ENCODE measurements around the gene TOE1.
"Not testable (repeated sequence)": the region's sequence is repeated elsewhere in the genome, so short reads cannot be mapped to it uniquely, and the experiment has no call there.

TOE1 gene

DNA sequence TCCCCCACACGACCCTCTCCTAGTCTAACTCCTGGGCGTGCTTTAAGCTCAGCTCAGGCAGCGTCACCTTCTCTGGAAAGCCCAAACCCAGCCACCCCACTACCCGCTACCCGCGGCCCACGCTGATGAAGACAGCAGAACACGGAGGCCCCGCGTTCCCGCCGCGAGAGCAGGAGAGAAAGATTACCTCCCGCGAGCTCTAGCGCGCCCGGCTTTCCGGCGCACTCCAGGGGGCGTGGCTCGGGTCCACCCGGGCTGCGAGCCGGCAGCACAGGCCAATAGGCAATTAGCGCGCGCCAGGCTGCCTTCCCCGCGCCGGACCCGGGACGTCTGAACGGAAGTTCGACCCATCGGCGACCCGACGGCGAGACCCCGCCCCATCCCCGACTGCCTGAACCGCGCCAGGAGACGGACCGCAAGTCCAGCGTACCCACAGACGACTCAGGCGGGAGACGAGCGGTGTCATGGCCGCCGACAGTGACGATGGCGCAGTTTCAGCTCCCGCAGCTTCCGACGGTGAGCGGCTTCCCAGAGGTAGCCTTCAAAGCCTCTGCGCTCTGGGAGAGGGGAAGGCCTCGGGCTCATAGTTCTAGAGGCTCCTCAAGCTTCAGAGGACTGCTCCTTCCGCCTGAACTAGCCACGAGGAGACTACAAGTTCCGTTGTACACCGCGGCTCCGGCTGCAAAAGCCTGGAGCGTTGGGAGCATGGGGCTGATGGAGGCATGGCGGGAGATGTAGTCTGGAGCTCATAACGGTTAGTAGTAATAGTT, at the start of gene TOE1, which contains the start of gene MUTYH:
TSS of gene TOE1 (plus strand) at position 382 of the 770 bp plus-strand sequence. CDS start at position 465, 83 bp downstream.
TSS of gene MUTYH (minus strand) at position 652 of the 770 bp plus-strand sequence. CDS start 5,935 bp downstream, outside the sequence.
- peak; percentile 95 for DNase-seq

DNA sequence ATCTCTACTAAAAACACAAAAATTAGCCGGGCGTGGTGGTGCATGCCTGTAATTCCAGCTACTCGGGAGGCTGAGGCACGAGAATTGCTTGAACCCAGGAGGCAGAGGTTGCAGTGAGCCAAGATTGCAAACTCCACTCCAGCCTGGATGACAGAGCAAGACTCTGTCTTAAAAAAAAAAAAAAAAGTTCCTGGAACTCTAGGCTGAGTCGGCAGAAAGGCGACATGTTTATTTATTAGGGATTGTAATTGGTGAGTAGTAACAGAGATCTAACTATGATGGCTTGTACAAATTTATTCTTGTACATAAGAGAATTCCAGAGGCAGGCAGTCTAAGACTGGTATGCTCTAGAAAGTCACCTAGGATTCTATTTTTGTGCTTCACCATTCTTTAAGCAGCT, 49.0 kb upstream of the TOE1 start:
- not testable (repeated sequence) for DNase-seq

DNA sequence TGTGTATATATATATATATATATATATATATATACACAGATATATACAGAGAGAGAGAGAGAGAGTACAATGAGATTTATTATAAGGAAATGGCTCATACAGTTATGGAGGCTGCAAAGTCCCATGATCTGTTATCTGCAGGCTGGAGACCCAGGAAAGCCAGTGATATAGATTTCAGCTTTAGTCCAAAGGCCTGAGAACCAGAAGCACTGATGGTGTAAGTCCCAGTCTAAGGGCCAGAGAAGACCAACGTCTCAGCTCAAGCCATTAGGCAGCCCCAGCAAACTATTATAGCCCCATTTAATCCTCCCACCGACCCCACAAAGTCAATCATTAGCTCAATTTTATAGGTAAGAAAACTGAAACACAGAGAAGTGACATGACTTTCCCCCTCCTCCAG, 48.3 kb upstream of the TOE1 start:
- no peak for DNase-seq

DNA sequence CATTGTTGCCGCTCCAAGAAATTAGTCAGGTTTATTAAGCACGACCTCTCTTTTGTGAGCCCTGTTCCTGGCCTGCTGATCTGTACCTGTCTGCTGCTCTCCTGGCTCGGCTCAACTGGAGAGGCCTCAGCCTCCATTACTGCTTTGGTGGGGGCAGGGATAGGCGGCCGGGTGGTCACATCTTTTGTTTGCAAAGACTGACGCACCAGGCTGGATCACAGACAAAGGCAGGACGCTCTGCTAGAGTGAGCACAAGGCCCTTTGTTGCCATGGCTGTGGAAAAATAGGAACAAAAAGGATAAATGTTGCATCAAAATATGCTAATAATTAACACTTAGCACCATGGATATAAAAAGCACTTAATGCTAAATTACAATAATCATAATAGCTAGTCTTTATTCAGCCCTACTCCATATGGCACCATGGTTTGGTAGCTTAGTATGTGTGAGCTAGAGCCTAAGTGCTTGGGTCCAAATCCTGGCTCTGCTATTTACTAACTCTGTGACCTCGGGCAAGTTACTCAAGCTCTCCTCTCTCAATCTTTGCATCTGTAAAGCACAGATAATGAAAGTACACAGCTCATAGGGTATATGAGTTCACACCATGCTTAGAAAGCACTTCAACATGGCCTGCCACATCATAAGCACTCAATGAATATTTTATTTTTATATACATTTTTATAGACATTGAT, 42.2 kb upstream of the TOE1 start:
- no peak for DNase-seq

DNA sequence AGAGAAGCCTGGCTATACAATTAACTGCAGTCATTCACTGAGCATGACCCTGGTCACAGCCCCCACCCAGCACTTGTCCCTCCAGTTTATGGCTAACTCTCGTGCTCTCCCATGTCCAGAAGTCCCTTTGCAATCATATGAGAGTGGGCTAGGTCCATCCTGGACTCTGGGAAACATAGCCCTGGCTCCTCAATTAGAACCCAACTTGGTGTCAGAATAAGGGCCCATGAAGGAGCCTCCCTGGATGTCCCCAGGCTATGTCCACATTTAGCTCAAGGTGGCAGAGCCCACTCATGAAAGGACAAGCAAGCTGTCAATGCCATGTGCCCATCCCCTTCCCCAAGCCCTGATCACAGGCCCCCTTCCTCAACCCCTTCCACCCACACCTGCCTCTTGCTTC, 40.7 kb upstream of the TOE1 start:
- no peak for DNase-seq

DNA sequence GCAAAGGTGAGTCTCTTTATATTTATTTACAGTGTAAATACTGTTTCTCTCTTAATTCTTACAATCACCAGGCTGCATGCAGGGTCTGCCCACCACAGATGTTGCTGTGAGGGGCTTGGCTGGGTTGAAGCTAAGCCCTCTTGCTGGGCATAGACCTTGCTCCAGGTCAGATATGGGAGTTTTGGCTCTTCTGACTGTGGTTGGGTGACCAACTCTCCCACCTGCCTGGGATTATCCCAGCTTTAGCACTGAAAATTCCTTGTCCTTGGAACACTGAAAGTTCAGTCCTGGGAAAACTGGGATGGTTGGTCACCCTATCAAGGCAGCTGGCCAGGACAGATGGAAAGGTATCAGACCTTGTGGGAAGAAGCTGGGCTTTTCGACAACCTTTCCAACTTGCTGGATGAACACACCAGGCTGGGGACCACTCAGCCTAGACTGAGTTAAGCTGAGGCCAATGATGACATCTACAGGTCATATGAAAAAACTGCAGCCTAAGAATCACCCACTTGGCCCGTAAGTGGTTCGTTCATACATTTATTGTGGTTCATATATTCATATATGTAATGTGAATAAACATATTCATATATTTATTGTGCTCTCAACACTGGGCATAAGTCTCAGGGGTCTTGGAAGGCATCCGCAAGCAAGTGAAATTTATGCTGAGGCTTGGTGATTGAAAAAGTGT, 39.8 kb upstream of the TOE1 start:
- DNase-seq, result peak; percentile 38

DNA sequence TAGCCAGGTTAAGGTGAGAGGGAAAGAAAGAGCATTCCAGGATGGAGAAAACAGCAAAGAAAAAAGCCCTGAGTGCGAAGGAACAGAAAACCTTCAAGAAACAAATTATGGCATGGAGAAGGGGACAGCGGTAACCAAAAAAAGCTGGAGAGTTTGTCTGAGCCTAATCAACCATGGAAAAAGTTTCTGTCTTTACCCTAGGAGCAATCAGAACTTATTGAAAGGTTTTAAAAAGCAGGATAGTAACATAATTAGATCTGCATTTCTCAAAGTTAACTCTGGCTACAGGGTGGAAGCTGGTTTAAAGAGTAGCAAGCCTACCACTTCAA, 39.3 kb upstream of the TOE1 start:
- DNase-seq, result no peak

DNA sequence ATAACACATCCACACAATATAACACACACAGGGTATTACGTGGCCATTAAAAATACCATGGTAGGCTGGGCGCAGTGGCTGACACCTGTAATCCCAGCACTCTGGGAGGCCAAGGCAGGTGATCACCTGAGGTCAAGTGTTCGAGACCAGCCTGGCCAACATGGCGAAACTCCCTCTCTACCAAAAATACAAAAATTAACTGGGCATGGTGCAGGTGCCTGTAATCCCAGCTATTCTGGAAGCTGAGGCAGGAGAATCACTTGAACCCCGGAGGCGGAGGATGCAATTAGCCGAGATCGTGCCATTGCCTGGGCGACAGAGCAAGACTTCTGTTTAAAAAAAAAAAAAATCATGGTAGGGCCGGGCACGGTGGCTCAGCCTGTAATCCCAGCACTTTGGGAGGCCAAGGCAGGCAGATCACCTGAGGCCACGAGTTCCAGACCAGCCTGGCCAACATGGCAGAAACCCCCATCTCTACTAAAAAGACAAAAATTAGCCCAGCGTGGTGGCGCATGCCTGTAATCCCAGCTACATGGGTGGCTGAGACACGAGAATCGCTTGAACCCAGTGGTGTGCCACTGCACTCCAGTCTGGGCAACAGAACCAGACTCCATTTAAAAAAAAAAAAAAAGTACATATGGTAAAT, 37.3 kb upstream of the TOE1 start:
- no peak for DNase-seq

DNA sequence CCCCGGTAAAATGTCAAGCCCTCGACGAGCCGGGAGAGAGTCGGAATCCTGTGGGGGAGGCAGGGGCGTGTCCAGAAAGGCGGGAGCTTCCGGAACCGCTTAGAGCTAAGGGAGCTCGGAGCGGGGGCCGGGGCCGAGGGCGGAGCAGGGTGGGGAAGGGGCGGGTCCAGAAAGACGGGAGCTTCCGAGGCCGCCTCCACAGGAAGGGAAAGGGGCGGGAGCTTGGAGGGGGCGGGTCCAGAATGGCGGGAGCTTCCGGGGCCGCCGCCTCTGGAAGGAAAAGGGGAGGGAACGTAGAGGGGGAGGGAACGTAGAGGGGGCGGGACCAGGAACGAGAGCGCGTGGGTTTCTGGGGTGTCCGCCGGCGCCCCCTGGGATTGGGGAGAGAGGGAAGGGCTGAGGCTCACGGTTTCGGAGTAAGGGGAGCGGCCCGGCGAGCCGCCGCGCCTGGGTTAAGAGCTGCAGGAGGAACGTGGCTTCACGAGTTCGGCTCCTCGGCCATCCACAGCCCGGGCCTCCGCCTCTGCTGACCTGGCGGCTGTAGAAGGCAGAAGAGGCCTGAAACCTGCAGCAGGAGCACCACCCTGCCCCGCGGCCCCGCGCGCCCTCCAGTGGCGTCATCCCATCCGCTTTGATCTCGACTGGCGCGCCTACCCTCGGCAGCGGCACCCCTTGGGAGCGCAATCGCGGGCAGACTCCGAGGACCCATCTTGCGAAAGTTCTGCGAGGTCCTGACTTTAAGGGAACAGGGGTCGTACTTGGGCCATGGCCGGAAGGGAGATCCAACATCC, 36.3 kb upstream of the TOE1 start:
- peak; percentile 96 for DNase-seq

DNA sequence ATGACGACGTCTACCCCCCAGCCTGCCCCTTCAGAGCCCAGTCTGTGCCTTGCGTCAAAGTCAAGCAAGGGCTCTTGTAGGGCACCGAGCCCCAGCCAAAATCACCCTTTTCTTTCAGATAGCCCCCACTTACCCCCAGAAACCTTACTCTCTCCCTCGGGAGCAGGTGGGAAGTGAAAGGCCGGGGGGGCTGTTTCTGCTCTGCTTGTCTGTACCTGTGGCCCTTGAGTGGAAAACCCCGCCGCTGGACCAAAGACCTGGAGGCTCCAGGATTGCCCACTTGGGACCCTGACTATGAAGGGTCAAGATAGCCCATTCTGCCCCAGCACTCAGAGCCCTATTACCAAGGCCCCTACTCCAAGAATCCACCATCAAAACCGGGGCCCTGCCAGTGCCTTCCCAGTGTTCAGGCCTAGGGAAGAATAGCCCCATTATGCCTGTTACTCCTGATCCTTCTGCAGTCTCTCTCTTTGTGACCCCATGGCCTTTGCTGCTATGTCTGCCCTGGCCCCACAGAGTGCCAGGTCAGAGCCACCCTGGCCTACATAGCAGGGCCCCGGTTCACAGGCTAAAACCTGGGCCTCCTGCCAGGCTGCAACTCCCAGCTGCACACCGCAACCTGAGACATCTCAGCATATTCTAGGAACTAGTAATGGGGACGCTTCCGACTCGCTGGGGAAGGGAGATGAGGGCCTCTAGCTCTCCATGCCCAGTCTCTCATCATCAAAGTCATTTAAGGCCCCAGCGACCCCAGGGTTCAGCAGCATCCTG, 35.5 kb upstream of the TOE1 start:
- no peak for DNase-seq

DNA sequence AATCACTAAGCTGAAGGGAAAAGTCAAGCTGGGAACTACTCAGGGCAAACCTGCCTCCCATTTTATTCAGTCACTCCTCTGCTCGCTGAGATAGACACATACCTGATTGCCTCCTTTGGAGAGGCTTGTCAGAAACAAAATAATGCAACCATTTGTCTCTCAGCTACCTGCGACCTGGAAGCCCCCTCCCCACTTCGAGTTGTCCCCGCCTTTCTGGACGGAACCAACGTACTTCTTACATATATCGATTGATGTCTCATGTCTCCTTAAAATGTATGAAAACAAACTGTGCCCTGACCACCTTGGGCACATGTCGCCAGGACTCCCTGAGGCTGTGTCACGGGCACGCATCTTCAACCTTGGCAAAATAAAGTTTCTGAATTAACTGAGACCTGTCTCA, 34.7 kb upstream of the TOE1 start:
- no peak for DNase-seq

DNA sequence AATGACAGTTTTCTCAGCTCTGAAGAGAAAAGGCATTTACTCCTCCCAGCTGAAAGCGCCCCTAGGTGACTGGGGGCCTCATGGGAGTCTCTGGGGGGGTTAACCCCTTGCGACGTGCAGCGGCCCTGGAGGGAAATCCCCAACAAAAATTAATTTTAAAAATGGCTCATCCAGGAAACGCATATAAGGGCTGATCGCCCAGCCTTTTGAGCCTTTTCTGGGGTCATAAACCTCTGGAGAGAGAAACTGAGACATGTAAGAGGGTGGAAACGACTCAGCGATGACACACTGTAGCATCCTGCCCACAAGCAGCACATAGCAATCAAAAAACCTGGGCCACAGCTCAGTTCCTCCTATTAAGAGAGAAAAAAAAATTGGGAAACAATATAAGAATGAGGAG, 33.7 kb upstream of the TOE1 start:
- peak; percentile 17 for DNase-seq

DNA sequence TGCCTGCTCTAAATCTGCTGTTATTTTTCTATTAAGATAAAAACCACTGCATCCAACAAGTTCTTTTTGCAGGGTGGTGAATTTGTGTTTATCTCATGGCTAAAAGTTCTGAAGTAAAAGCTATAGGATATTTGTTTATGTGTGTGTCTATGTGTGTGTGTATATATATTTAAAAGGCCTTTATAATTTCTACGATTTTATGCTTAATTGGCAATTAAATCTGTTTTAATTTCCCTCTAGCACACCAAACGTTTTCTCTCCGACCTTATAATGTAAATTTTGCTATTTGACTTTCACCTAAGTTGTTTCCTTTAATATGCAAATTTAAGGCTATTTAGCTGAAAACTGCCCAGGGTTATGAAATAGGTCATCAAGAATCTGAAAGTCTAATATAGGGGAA, 33.1 kb upstream of the TOE1 start:
- DNase-seq, result no peak

DNA sequence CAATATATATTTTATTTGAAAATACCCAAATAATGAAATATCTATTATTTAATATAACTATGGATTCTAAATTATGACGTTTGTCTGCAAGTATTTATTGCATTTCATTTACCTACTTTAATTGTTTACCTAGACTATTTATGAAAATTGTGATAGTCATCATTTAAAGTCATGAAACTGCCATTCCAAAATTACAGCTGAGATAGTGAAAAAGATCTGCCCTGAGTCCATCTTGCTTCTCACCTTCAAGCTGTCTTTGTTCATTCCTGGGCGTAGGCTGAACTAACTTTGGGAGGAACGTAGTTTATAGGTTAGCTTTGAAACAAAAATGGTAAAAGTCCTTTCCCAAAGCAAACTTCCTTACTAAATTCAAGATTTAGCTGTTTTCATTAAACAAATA, 25.7 kb upstream of the TOE1 start:
- DNase-seq, result no peak

DNA sequence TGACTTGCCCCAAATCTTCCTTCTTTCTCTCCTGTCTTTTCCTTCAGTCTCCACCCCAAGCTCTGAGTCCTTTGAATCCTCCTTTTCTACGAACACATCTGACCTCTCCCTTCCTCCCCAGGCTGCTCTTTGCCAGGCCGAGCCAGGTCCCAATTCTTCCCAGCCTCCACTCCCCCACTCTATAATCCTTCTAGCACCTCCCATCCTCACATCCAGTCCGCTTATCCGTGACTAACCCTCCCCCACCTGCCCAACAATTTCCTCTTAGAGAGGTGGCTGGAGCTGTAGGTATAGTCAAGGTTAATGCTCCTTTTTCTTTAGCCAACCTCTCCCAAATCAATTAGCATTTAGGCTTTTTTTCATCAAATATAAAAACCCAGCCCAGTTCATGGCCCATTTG, 22.8 kb upstream of the TOE1 start:
- no peak for DNase-seq

DNA sequence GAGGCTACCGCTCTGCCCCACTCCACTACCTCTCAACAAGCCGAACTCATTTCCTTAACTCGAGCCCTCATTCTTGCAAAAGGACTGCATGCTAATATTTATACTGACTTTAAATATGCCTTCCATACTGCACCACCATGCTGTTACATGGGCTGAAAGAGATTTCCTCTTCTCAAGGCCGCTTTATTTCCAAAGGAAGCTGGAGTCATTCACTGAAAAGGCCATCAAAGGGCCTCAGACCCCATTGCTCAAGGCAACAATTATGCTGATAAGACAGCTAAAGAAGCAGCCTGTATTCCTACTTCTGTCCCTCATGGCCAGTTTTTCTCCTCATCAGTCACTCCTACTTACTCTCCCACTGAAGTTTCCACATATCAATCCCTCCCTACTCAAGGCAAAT, 20.2 kb upstream of the TOE1 start:
- DNase-seq, result no peak

DNA sequence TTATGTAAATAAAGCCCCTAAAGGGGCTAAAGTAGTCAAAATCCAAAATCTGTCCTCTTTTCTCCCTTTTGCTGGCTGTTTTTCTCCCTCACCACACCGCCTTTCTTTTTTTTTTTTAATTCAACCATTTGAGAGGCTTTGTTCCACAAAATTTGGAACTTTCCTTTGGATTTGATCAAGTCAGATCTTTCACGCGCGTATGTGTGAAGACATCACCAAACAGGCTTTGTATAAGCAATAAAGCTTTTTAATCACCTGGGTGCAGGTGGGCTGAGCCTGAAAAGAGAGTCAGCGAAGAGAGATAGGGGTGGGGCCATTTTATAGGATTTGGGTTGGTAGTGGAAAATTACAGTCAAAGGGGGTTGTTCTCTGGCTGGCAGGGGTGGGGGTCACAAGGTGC, 18.5 kb upstream of the TOE1 start:
- no peak for DNase-seq

DNA sequence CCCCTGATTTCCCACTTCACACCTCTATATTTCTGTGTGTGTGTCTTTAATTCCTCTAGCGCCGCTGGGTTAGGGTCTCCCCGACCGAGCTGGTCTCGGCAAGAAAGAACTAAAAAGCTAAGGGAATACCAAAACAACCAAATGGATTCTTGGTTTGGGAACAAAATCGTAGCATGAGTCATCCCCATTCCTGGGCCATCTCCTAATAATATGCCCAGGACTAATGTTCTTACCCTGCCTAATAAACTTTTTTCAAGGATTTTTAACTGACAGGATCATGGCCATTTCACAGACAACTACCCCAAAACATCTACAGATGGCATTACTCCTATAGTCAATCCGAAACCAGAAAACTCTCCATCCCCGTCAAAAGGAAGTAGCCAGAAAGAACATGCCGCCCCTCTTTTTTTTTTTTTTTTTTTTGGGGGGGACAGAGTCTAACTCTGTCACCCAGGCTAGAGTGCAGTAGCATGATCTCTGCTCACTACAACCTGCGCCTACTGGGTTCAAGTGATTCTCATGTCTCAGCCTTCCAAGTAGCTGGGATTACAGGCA, 17.4 kb upstream of the TOE1 start:
- DNase-seq, result no peak

DNA sequence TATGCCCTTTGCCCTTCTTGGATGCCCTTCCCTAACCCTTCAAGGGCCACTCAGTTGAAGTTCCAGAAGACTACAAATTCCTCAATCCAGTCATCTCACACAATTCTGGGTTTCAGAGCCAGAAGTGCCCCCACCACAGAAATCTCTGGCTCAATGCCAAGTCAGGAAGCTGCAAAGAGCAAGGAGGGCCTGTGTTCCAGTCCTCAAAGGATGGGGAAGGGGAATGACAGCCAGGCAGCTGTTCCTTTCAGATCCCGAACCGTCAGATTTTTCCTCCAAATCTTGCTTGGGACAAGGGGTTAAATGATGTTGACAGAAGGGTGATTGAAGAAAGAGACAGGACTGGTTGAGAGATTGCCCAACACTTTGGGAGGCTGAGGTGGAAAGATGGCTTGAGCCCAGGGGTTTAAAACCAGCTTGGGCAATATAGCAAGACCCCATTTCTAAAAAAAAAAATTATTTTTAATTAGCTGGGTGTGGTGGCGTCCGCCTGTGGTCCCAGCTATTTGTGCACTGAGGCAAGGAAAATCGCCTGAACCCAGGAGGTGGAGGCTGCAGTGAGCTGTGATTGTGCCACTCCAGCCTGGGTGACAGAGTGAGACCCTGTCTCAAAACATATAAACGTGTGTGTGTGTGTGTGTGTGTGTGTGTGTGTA, 14.0 kb upstream of the TOE1 start:
- no peak for DNase-seq

DNA sequence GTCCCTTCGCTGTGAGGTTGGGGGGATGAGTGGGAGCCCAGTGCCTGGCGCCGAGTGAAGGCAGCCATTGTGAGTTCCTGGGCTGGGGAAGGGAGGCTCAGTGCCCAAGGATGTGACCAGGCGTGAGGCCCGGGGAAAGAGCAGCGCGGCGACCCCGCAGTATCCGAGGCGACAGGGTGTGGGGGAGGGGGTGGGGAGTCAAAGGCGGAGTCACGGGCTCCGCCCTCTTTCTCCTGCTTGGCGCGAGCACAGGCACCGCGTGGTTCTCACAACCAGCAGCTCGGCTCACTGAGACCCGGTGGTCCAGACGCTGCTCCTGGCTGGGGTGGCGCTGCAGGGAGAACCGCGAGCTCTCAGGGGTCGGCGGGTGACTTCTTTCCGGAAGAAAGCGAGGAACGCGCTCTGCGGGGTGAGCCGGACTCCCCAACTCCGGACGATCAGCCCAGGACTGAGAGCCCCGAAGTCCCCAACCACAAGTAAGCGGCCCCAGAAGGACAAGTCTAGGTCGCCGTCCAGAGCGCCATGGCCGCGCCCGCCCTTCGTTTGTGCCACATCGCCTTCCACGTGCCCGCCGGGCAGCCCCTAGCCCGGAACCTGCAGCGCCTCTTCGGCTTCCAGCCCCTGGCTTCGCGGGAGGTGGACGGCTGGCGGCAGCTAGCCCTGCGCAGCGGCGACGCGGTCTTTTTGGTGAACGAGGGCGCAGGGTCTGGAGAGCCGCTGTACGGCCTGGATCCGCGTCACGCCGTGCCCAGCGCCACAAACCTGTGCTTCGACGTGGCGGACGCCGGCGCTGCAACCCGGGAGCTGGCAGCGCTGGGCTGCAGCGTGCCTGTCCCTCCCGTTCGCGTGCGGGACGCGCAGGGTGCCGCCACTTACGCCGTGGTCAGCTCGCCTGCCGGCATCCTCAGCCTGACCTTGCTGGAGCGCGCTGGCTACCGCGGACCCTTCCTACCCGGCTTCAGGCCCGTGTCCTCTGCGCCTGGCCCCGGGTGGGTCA, 13.0 kb upstream of the TOE1 start, which contains the start of gene HPDL:
TSS of gene HPDL (plus strand) at position 269 of the 997 bp plus-strand sequence. CDS start at position 523, 254 bp downstream.
- no peak for DNase-seq
